ENCODE measurements around the gene TNFRSF14. TPM values are rescaled to one million over a fixed set of nuclear protein-coding genes. Genes with fewer than 3 reads are reported as not detected.
A peak's percentile ranks its signal among the peaks of the same experiment; 100 is the strongest.

The TNFRSF14 gene
- total and polyA plus RNA-seq, 2 of the 13 experiments (the other 11 are each of a cell fraction or from before 2014, with no cell fraction given), result 11.9 to 49.9 TPM

DNA sequence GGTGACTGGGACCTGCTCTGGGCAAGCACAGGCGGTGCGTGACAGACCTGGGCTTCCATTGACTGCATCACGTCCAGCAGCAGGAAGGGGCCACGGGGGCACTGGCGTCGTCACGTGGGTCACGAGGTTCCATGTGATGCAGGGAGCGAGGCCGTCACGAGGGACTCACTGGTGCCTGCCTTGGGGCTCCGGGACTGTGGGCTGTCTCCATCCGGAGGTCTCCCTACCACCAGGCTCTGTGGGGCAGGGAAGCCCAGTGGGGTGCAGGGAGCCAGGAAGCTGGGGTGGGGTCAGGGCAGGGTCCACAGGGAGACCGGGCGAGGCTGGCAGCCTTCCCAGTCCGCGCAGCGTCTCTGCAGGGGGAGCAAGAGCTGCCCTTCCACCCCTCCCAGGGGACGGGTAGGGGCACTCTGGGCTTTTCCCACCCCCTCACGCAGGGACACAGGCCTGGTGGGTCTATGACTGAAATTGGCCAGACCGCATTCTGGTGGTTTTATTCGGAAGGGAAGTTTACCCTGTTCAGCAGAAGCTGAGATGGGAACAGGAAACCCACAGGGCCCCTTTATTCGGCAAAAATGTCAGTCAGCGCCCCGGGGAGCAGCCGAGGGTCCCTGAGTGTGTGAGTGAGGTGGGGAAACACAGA is 416 bp upstream of the TNFRSF14 start (continued):
- TF ChIP-seq, protein P1, sequence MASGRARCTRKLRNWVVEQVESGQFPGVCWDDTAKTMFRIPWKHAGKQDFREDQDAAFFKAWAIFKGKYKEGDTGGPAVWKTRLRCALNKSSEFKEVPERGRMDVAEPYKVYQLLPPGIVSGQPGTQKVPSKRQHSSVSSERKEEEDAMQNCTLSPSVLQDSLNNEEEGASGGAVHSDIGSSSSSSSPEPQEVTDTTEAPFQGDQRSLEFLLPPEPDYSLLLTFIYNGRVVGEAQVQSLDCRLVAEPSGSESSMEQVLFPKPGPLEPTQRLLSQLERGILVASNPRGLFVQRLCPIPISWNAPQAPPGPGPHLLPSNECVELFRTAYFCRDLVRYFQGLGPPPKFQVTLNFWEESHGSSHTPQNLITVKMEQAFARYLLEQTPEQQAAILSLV (CRISPR knock-in tag; IDR thresholded peaks at IDR 0.05; ENCODE audit: borderline replicate concordance), result 0 out of 2 replicates have a peak, but pooled peaks have one; percentile 65
- no peak for TF ChIP-seq SRSF9 (IDR thresholded peaks at IDR 0.05; ENCODE audit: borderline replicate concordance, insufficient read depth, low read depth, low read length, poor library complexity, severe bottlenecking)
- no peak for TF ChIP-seq ZNF549 (CRISPR knock-in tag; IDR thresholded peaks at IDR 0.05)
- no peak; the same call in 1 of the 2 replicates for TF ChIP-seq MIER3 (CRISPR knock-in tag; IDR thresholded peaks at IDR 0.05; ENCODE audit: borderline replicate concordance)
- peak; percentile 63 for TF ChIP-seq ZNF747 (CRISPR knock-in tag; IDR thresholded peaks at IDR 0.05; ENCODE audit: borderline replicate concordance)
- TF ChIP-seq MXD4 (CRISPR knock-in tag; IDR thresholded peaks at IDR 0.05), result 0 out of 2 replicates have a peak, but pooled peaks have one; percentile 21
- TF ChIP-seq ARNT2 (CRISPR knock-in tag; IDR thresholded peaks at IDR 0.05; ENCODE audit: low read depth), result 0 out of 2 replicates have a peak, but pooled peaks have one; percentile 10
- peak; percentile 40; the same call in 1 of the 2 replicates for TF ChIP-seq BRCA1 (CRISPR knock-in tag; IDR thresholded peaks at IDR 0.05)
- peak; percentile 87 for TF ChIP-seq GABPB1 (CRISPR knock-in tag; IDR thresholded peaks at IDR 0.05)
- peak; percentile 85 for TF ChIP-seq SAP130 (CRISPR knock-in tag; IDR thresholded peaks at IDR 0.05; ENCODE audit: low read depth)
- TF ChIP-seq, protein P2, sequence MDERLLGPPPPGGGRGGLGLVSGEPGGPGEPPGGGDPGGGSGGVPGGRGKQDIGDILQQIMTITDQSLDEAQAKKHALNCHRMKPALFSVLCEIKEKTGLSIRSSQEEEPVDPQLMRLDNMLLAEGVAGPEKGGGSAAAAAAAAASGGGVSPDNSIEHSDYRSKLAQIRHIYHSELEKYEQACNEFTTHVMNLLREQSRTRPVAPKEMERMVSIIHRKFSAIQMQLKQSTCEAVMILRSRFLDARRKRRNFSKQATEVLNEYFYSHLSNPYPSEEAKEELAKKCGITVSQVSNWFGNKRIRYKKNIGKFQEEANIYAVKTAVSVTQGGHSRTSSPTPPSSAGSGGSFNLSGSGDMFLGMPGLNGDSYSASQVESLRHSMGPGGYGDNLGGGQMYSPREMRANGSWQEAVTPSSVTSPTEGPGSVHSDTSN (CRISPR knock-in tag; IDR thresholded peaks at IDR 0.05), result no peak
- TF ChIP-seq YEATS4 (CRISPR knock-in tag; IDR thresholded peaks at IDR 0.05; ENCODE audit: borderline replicate concordance), result peak; percentile 50; the same call in 1 of the 2 replicates
- peak; percentile 40 for TF ChIP-seq SOX5 (CRISPR knock-in tag; IDR thresholded peaks at IDR 0.05; ENCODE audit: borderline replicate concordance)
- 0 out of 2 replicates have a peak, but pooled peaks have one; percentile 42 for TF ChIP-seq KDM4B (CRISPR knock-in tag; IDR thresholded peaks at IDR 0.05)
- TF ChIP-seq ZNF547 (CRISPR knock-in tag; IDR thresholded peaks at IDR 0.05), result no peak
- no peak; the same call in 1 of the 2 replicates for TF ChIP-seq KAT7 (CRISPR knock-in tag; IDR thresholded peaks at IDR 0.05; ENCODE audit: borderline replicate concordance)
- TF ChIP-seq SSRP1 (CRISPR knock-in tag; IDR thresholded peaks at IDR 0.05), result no peak
- TF ChIP-seq, protein P3, sequence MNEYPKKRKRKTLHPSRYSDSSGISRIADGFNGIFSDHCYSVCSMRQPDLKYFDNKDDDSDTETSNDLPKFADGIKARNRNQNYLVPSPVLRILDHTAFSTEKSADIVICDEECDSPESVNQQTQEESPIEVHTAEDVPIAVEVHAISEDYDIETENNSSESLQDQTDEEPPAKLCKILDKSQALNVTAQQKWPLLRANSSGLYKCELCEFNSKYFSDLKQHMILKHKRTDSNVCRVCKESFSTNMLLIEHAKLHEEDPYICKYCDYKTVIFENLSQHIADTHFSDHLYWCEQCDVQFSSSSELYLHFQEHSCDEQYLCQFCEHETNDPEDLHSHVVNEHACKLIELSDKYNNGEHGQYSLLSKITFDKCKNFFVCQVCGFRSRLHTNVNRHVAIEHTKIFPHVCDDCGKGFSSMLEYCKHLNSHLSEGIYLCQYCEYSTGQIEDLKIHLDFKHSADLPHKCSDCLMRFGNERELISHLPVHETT (CRISPR knock-in tag; conservative IDR thresholded peaks at IDR 0.05), result no peak
- TF ChIP-seq, protein P4, sequence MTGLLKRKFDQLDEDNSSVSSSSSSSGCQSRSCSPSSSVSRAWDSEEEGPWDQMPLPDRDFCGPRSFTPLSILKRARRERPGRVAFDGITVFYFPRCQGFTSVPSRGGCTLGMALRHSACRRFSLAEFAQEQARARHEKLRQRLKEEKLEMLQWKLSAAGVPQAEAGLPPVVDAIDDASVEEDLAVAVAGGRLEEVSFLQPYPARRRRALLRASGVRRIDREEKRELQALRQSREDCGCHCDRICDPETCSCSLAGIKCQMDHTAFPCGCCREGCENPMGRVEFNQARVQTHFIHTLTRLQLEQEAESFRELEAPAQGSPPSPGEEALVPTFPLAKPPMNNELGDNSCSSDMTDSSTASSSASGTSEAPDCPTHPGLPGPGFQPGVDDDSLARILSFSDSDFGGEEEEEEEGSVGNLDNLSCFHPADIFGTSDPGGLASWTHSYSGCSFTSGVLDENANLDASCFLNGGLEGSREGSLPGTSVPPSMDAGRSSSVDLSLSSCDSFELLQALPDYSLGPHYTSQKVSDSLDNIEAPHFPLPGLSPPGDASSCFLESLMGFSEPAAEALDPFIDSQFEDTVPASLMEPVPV (CRISPR knock-in tag; IDR thresholded peaks at IDR 0.05), result peak; percentile 16; the same call in 1 of the 2 replicates
- TF ChIP-seq, protein P5, sequence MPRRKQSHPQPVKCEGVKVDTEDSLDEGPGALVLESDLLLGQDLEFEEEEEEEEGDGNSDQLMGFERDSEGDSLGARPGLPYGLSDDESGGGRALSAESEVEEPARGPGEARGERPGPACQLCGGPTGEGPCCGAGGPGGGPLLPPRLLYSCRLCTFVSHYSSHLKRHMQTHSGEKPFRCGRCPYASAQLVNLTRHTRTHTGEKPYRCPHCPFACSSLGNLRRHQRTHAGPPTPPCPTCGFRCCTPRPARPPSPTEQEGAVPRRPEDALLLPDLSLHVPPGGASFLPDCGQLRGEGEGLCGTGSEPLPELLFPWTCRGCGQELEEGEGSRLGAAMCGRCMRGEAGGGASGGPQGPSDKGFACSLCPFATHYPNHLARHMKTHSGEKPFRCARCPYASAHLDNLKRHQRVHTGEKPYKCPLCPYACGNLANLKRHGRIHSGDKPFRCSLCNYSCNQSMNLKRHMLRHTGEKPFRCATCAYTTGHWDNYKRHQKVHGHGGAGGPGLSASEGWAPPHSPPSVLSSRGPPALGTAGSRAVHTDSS (CRISPR knock-in tag; conservative IDR thresholded peaks at IDR 0.05), result no peak
- TF ChIP-seq POLR2A (IDR thresholded peaks at IDR 0.05; ENCODE audit: insufficient read depth in 1 of 2, low read depth in 2 of 2, low read length in 2 of 2), result no peak
- TF ChIP-seq ZNF616 (CRISPR knock-in tag; IDR thresholded peaks at IDR 0.05; ENCODE audit: low read depth), result peak; percentile 83; the same call in 1 of the 2 replicates
- 0 out of 2 replicates have a peak, but pooled peaks have one; percentile 18 for TF ChIP-seq MTA1 (CRISPR knock-in tag; IDR thresholded peaks at IDR 0.05; ENCODE audit: borderline replicate concordance)
- no peak for TF ChIP-seq ZNF619 (CRISPR knock-in tag; IDR thresholded peaks at IDR 0.05)

All from HepG2 (cell line).